Stimulated activated CD4-positive, alpha-beta T cell treated with anti-CD3 and anti-CD28 coated beads, Interleukin-2, amount 100 ng/mL, for 24 hours (primary cell): ENCODE measurements around the gene CMA1.

Experiments used
- DNase-seq, 2 donors: peaks; one replicate each; pipeline ENCODE4 v3.0.0-alpha.2; 2020

Gene CMA1

GRCh38 chr14:24465368-24465767 lies 42.7 kb downstream of the CMA1 start:
- no peak for DNase-seq

GRCh38 chr14:24463884-24464785 lies 43.9 kb downstream of the CMA1 start:
- DNase-seq, result no peak

- DNase-seq, result no peak
Measured at GRCh38 chr14:24463017-24463883, 44.8 kb downstream of the CMA1 start.

- no peak for DNase-seq
Measured at GRCh38 chr14:24461336-24461735, 46.7 kb downstream of the CMA1 start.

- DNase-seq, result no peak
Measured at GRCh38 chr14:24459331-24459730, 48.7 kb downstream of the CMA1 start.

- DNase-seq, result no peak
Measured at GRCh38 chr14:24458736-24459135, 49.3 kb downstream of the CMA1 start.

GRCh38 chr14:24456980-24457379 lies 51.1 kb downstream of the CMA1 start:
- no peak for DNase-seq
